ENCODE data around the gene POTEB3. TPM values are rescaled to one million over a fixed set of nuclear protein-coding genes. Genes with fewer than 3 reads are reported as not detected.
"Not testable (repeated sequence)": the region's sequence is repeated elsewhere in the genome, so short reads cannot be mapped to it uniquely, and the experiment has no call there.

POTEB3 gene
- polyA plus RNA-seq, 1 experiment, result not detected

DNA sequence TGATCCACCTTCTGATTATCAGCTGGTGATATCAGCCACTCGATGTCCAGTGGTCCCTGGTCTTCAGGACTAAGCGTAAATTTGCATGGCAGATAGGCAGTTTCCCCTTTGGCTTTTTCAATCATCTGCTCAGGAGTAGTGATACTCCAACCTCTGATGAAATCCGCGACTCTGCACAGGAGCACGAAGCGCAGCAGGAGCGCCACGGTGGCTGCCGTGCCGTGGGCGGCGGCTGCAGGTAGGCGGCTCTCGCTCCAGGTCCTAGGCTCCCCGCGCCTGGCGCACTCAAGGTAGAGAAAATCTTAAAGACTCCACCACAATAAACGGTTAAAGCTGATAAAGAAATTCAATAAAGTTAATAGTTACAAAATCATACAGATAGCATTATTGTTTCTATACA is 66.6 kb downstream of the POTEB3 start:
- POLR2A ChIA-PET; H3K27me3 ChIP-seq (ENCODE audit: control insufficient read depth, insufficient read depth, low read length); H3K27ac ChIP-seq (ENCODE audit: low read depth, low read length); DNase-seq (ENCODE audit: low read depth, low spot score); H3K9me3 ChIP-seq (ENCODE audit: control insufficient read depth, insufficient read depth, low read length); H3K4me3 ChIP-seq (ENCODE audit: low read depth, low read length); CTCF ChIA-PET: not testable (repeated sequence)

DNA sequence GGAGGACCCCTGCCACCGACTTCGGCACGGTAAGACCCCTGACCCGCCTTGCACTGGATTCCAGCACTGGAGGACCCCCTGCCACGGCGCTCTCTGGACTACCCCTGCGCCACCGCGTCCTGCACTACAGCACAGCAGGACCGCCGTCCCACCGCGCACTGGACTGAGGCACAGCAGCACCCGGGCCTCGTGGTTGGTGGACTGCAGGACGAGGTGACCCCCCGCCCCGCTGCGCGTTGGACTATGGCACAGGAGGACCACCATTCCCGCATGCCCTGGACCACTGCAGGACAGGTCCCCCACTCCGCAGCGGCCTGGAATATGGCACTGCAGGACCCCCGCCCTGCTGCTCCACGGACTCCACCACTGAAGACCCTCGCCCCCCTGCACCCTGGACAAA is 71.1 kb downstream of the POTEB3 start:
- POLR2A ChIA-PET; DNase-seq (ENCODE audit: low read depth, low spot score); H3K27ac ChIP-seq (ENCODE audit: low read depth, low read length); H3K9me3 ChIP-seq (ENCODE audit: control insufficient read depth, insufficient read depth, low read length); H3K4me3 ChIP-seq (ENCODE audit: low read depth, low read length); CTCF ChIA-PET; H3K27me3 ChIP-seq (ENCODE audit: control insufficient read depth, insufficient read depth, low read length): not testable (repeated sequence)

DNA sequence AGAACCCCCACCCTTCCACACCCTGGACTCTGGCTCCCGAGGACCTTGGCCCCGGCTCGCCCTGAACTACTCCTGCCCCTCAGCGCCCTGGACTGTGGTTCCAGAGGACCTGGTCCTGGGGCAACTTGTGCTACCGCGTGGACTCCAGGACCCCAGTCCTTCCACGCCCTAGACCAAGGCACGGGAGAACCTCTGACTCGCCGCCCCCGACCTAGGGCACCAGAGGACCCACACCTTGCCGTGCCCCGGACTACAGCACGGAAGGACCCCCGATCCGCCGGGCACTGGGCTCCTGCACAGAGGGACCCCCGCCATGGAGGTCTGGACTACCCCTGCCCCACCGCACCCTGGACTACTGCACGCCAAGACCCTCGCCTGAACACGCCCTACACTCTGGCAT is 71.7 kb downstream of the POTEB3 start:
- H3K27me3 ChIP-seq (ENCODE audit: control insufficient read depth, insufficient read depth, low read length); H3K27ac ChIP-seq (ENCODE audit: low read depth, low read length); CTCF ChIA-PET; POLR2A ChIA-PET; H3K4me3 ChIP-seq (ENCODE audit: low read depth, low read length); H3K9me3 ChIP-seq (ENCODE audit: control insufficient read depth, insufficient read depth, low read length); DNase-seq (ENCODE audit: low read depth, low spot score): not testable (repeated sequence)

Small RNAs within 50 kb of the gene (small RNA-seq; reads per million reads assigned to genes)
- gene GRAMD4P6 (ENCODE audit: insufficient read length, low read depth) (not detected), gene MIR3118-3 (ENCODE audit: insufficient read length, low read depth) (not detected), gene RF00026 (ENCODE audit: insufficient read length, low read depth) (not detected)

Measured in AG04450 (cell line).